Caco-2 (cell line): ENCODE measurements around the gene PDE10A. TPM values are rescaled to one million over a fixed set of nuclear protein-coding genes. Genes with fewer than 3 reads are reported as not detected.

Experiments used
- BruUV-seq: library from RNA; stranded (reverse); fragments of 400-500 nt; replicated peaks from 2 replicates; lab custom pipeline; 2021; lab: Mats Ljungman, UMichigan
- CTCF ChIA-PET: fragments of 300-600 bp; sonication (Branson Sonifier 250); formaldehyde crosslinking; loops from one replicate; lab custom pipeline; 2022; ENCODE audit warnings: antibody characterized with exemption; lab: Charles Lee
- POLR2A ChIA-PET: fragments of 300-600 bp; sonication (Branson Sonifier 250); formaldehyde crosslinking; loops from one replicate; lab custom pipeline; 2022; ENCODE audit warnings: antibody characterized with exemption; lab: Charles Lee
- DNase-seq, 2 experiments: peaks; one replicate each; pipeline versions ENCODE4 v3.0.0 to v3.0.0-alpha.2; 2020 to 2022
- H3K27me3 ChIP-seq: replicated peaks from 2 replicates; pipeline ENCODE4 v1.6.0; 2011; ENCODE audit warnings: low read length; ENCODE audit not compliant: control insufficient read depth, insufficient read depth
- H3K36me3 ChIP-seq: 2 replicates; pipeline ENCODE4 v1.5.1; 2011; ENCODE audit warnings: low read length; ENCODE audit not compliant: control insufficient read depth, insufficient read depth
- H3K4me1 ChIP-seq: fragments of 250-450 bp; sonication (Bioruptor Pico); 2 replicates; pipeline ENCODE4 v1.5.1; 2020; ENCODE audit warnings: mild to moderate bottlenecking
- H3K4me3 ChIP-seq: 2 replicates; pipeline ENCODE4 v1.5.1; 2011; ENCODE audit warnings: low read depth, mild to moderate bottlenecking, control low read depth, low read length
- H3K9me3 ChIP-seq: fragments of 250-450 bp; sonication (Bioruptor Pico); 2 replicates; pipeline ENCODE4 v1.5.1; 2020; ENCODE audit warnings: mild to moderate bottlenecking, moderate library complexity
- H3K27ac Mint-ChIP-seq: one replicate; pipeline ENCODE4 v1.8.0; 2022; ENCODE audit warnings: mixed read lengths; ENCODE audit not compliant: unreplicated experiment
- H3K27me3 Mint-ChIP-seq: one replicate; pipeline ENCODE4 v1.8.0; 2022; ENCODE audit warnings: mixed read lengths; ENCODE audit not compliant: insufficient read depth, unreplicated experiment
- H3K36me3 Mint-ChIP-seq: one replicate; pipeline ENCODE4 v1.8.0; 2022; ENCODE audit warnings: mild to moderate bottlenecking, mixed read lengths; ENCODE audit not compliant: insufficient read depth, unreplicated experiment
- H3K4me1 Mint-ChIP-seq: one replicate; pipeline ENCODE4 v1.8.0; 2022; ENCODE audit warnings: low read depth, mixed read lengths; ENCODE audit not compliant: unreplicated experiment
- H3K4me3 Mint-ChIP-seq: one replicate; pipeline ENCODE4 v1.8.0; 2022; ENCODE audit warnings: mild to moderate bottlenecking, moderate library complexity, mixed read lengths; ENCODE audit not compliant: unreplicated experiment
- H3K9me3 Mint-ChIP-seq: one replicate; pipeline ENCODE4 v1.8.0; 2022; ENCODE audit warnings: mixed read lengths; ENCODE audit not compliant: unreplicated experiment
- intact Hi-C: fragments of 100-400 bp; cut with micrococcal nuclease; formaldehyde crosslinking; loops from one replicate; pipeline ENCODE4 v1.10.0; 2022; ENCODE audit not compliant: unreplicated experiment
- total RNA-seq: library from RNA; stranded (reverse); gene quantifications from 2 replicates; pipeline ENCODE4 v1.2.3, GENCODE V29; 2022
- TF ChIP-seq, protein P1 (sequence below), 2 experiments: fragments of 200-600 bp in 1 of 2; IDR thresholded peaks; 1 replicate in 1 of 2; 2 replicates in 1 of 2; pipeline versions ENCODE4 v1.5.1 to v1.8.0; 2011 to 2022; ENCODE audit warnings: antibody characterized with exemption in 1 of 2, control low read depth in 1 of 2, inconsistent platforms in 1 of 2, low read depth in 1 of 2, low read length in 1 of 2, mild to moderate bottlenecking in 1 of 2, moderate library complexity in 1 of 2; ENCODE audit not compliant: insufficient read depth in 1 of 2, severe bottlenecking in 1 of 2, unreplicated experiment in 1 of 2

Gene PDE10A
- total RNA-seq, 1 experiment from 2014 or later = 3.4 TPM

GRCh38 chr6:165679326-165679725 is 16.3 kb upstream of the PDE10A start:
- Mint-ChIP-seq H3K9me3 (no peaks in the 10 kb centered on the region), H3K27me3 (no peaks in the 10 kb centered on the region), H3K36me3 (no peaks in the 10 kb centered on the region), H3K4me3 (no peak overlapping the region), H3K4me1 (peaks cover 7% of the 10 kb centered on the region), H3K27ac (no peak overlapping the region)
- Histone ChIP-seq H3K4me1 (no peaks in the 10 kb centered on the region), H3K36me3 (no peaks in the 10 kb centered on the region), H3K27me3 (no peaks in the 10 kb centered on the region), H3K4me3 (no peak overlapping the region), H3K9me3 (no peaks in the 10 kb centered on the region)
- CTCF ChIA-PET = no interaction called here
- TF ChIP-seq, protein P1, sequence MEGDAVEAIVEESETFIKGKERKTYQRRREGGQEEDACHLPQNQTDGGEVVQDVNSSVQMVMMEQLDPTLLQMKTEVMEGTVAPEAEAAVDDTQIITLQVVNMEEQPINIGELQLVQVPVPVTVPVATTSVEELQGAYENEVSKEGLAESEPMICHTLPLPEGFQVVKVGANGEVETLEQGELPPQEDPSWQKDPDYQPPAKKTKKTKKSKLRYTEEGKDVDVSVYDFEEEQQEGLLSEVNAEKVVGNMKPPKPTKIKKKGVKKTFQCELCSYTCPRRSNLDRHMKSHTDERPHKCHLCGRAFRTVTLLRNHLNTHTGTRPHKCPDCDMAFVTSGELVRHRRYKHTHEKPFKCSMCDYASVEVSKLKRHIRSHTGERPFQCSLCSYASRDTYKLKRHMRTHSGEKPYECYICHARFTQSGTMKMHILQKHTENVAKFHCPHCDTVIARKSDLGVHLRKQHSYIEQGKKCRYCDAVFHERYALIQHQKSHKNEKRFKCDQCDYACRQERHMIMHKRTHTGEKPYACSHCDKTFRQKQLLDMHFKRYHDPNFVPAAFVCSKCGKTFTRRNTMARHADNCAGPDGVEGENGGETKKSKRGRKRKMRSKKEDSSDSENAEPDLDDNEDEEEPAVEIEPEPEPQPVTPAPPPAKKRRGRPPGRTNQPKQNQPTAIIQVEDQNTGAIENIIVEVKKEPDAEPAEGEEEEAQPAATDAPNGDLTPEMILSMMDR (IDR thresholded peaks at IDR 0.05; ENCODE audit: insufficient read depth in 1 of 2, low read depth in 1 of 2, low read length in 1 of 2, severe bottlenecking in 1 of 2, unreplicated experiment in 1 of 2) = no peak
- no TSS peak for BruUV-seq
- no peak for DNase-seq
- intact Hi-C loops = no loop called here
- POLR2A ChIA-PET = no interaction called here

- H3K27ac Mint-ChIP-seq = no peak overlapping the region
- no peaks in the 10 kb centered on the region for H3K36me3 ChIP-seq
- intact Hi-C loops = no loop called here
- no TSS peak for BruUV-seq
- ChIA-PET CTCF (no interaction called here), POLR2A (no interaction called here)
- H3K9me3 ChIP-seq = no peaks in the 10 kb centered on the region
- H3K4me1 Mint-ChIP-seq = peaks cover 3% of the 10 kb centered on the region
- TF ChIP-seq, protein P1 (IDR thresholded peaks at IDR 0.05; ENCODE audit: insufficient read depth in 1 of 2, low read depth in 1 of 2, low read length in 1 of 2, severe bottlenecking in 1 of 2, unreplicated experiment in 1 of 2) = no peak
- H3K27me3 Mint-ChIP-seq = no peaks in the 10 kb centered on the region
- no peak overlapping the region for H3K4me3 ChIP-seq
- no peaks in the 10 kb centered on the region for H3K36me3 Mint-ChIP-seq
- H3K4me3 Mint-ChIP-seq = no peak overlapping the region
- DNase-seq = no peak
- no peaks in the 10 kb centered on the region for H3K27me3 ChIP-seq
- H3K9me3 Mint-ChIP-seq = no peaks in the 10 kb centered on the region
- H3K4me1 ChIP-seq = no peaks in the 10 kb centered on the region
Observed at GRCh38 chr6:165678904-165679303, 15.9 kb upstream of the PDE10A start.

DNA sequence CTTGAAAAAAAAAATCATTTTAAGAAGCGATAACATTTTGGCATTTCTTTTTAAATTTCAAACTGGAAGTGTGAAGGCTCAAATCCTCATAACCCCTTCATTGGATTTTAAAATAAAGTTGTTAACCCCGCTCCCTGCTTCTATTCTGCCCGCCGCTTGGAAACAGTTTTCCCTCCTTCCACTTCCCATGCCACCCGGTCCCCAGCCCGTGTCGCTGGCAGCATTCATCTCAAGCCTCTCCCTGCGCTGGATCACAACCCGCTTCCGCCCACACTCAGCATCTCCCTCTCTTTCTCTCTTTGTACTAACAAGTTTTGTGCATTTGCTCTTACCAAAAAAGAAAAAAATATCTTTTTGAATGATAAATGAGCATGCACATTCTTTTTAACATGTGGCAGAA is 15.4 kb upstream of the PDE10A start:
- Histone ChIP-seq H3K27me3 (no peaks in the 10 kb centered on the region), H3K4me1 (no peaks in the 10 kb centered on the region), H3K9me3 (no peaks in the 10 kb centered on the region), H3K4me3 (no peak overlapping the region), H3K36me3 (no peaks in the 10 kb centered on the region)
- Mint-ChIP-seq H3K27ac (no peak overlapping the region), H3K36me3 (no peaks in the 10 kb centered on the region), H3K9me3 (no peaks in the 10 kb centered on the region), H3K27me3 (no peaks in the 10 kb centered on the region), H3K4me1 (no peaks in the 10 kb centered on the region), H3K4me3 (no peak overlapping the region)
- ChIA-PET CTCF (no interaction called here), POLR2A (no interaction called here)
- no peak for DNase-seq
- TF ChIP-seq, protein P1 (IDR thresholded peaks at IDR 0.05; ENCODE audit: insufficient read depth in 1 of 2, low read depth in 1 of 2, low read length in 1 of 2, severe bottlenecking in 1 of 2, unreplicated experiment in 1 of 2) = no peak
- no TSS peak for BruUV-seq
- intact Hi-C loops = no loop called here
